GM12878 (cell line): ENCODE data around the gene FCHSD2. TPM values are rescaled to one million over a fixed set of nuclear protein-coding genes. Genes with fewer than 3 reads are reported as not detected.

ENCODE experiments used
- ATAC-seq: fragments of 200-7000 bp; cut with Tn5 transposase; 3 replicates; pipeline ENCODE4 v1.9.1; 2020; ENCODE audit warnings: mild to moderate bottlenecking, moderate library complexity
- BruUV-seq: library from RNA; stranded (reverse); fragments of 400-500 nt; replicated peaks from 2 replicates; lab custom pipeline; 2021; lab: Mats Ljungman, UMichigan
- CTCF ChIA-PET: fragments of 300-600 bp; sonication (Branson Sonifier 250); formaldehyde crosslinking; extraction: SDS; loops from one replicate; lab custom pipeline; 2021; ENCODE audit warnings: inconsistent platforms; lab: Yijun Ruan, JAX
- POLR2A ChIA-PET: fragments of 350-600 bp; formaldehyde crosslinking; extraction: SDS; loops from one replicate; lab custom pipeline; 2021; ENCODE audit warnings: inconsistent platforms; lab: Charles Lee
- RAD21 ChIA-PET: fragments of 300-600 bp; sonication (Branson Sonifier 250); formaldehyde crosslinking; loops from one replicate; lab custom pipeline; 2023; ENCODE audit warnings: antibody characterized with exemption; ENCODE audit not compliant: unreplicated experiment; lab: Charles Lee
- SMC1A ChIA-PET: fragments of 300-600 bp; sonication (Branson Sonifier 250); formaldehyde crosslinking; loops from one replicate; lab custom pipeline; 2023; ENCODE audit not compliant: unreplicated experiment, uncharacterized antibody; lab: Charles Lee
- DNase-seq: peaks from one replicate; pipeline ENCODE4 v3.0.0-alpha.2; 2011; ENCODE audit warnings: low read depth, low spot score
- FAIRE-seq: peaks from 3 replicates; lab custom pipeline; 2011; peaks lifted over from hg19 to GRCh38; lab: Jason Lieb, UNC
- H2AFZ ChIP-seq: 2 replicates; pipeline ENCODE4 v1.6.0; 2011; ENCODE audit warnings: low read depth, low read length, control low read depth; ENCODE audit not compliant: control insufficient read depth
- H3K27ac ChIP-seq: 2 replicates; pipeline ENCODE4 v1.5.1; 2011; ENCODE audit warnings: control low read depth; ENCODE audit not compliant: control insufficient read depth, insufficient read depth
- H3K27me3 ChIP-seq, 2 experiments: replicated peaks in 1 of 2; 2 replicates each; pipeline versions ENCODE4 v1.6.0 to v1.6.1; 2011; ENCODE audit warnings: low read length in 1 of 2; ENCODE audit not compliant: control insufficient read depth in 2 of 2, insufficient read depth in 2 of 2
- H3K36me3 ChIP-seq, 2 experiments: 2 replicates each; pipeline ENCODE4 v1.5.1; 2011; ENCODE audit warnings: low read length in 1 of 2; ENCODE audit not compliant: control insufficient read depth in 2 of 2, insufficient read depth in 2 of 2
- H3K4me1 ChIP-seq: 2 replicates; pipeline ENCODE4 v1.6.1; 2011; ENCODE audit warnings: mild to moderate bottlenecking, low read length, moderate library complexity, mixed read lengths; ENCODE audit not compliant: control insufficient read depth, insufficient read depth
- H3K4me2 ChIP-seq: 2 replicates; pipeline ENCODE4 v1.6.0; 2011; ENCODE audit warnings: control low read depth; ENCODE audit not compliant: control insufficient read depth, insufficient read depth
- H3K4me3 ChIP-seq: fragments of 200-600 bp; sonication (generic); 2 replicates; pipeline ENCODE4 v1.5.1; 2016
- H3K79me2 ChIP-seq: 2 replicates; pipeline ENCODE4 v1.6.0; 2011; ENCODE audit warnings: low read length; ENCODE audit not compliant: control insufficient read depth, insufficient read depth
- H3K9ac ChIP-seq: 2 replicates; pipeline ENCODE4 v1.8.0; 2011; ENCODE audit warnings: low read length, control low read depth, mixed read lengths; ENCODE audit not compliant: control insufficient read depth, insufficient read depth
- H3K9me3 ChIP-seq: replicated peaks from 3 replicates; pipeline ENCODE4 v1.5.1; 2011; ENCODE audit warnings: mild to moderate bottlenecking, low read length; ENCODE audit not compliant: control insufficient read depth, insufficient read depth
- H4K20me1 ChIP-seq: 2 replicates; pipeline ENCODE4 v1.6.0; 2011; ENCODE audit not compliant: control insufficient read depth, insufficient read depth
- ATF7 ChIP-seq: fragments of 450-650 bp; IDR thresholded peaks from 2 replicates; pipeline ENCODE4 v1.6.1; 2016; ENCODE audit warnings: low read depth, mild to moderate bottlenecking
- CBX3 ChIP-seq: fragments of 200-600 bp; sonication (generic); IDR thresholded peaks from 2 replicates; pipeline ENCODE4 v1.6.1; 2016; ENCODE audit warnings: low read depth, borderline replicate concordance
- DPF2 ChIP-seq: fragments of 450-650 bp; IDR thresholded peaks from 2 replicates; pipeline ENCODE4 v1.6.1; 2017; ENCODE audit warnings: mild to moderate bottlenecking
- EZH2 ChIP-seq: IDR thresholded peaks from 2 replicates; pipeline ENCODE4 v1.6.1; 2012; ENCODE audit warnings: low read depth, mild to moderate bottlenecking, control low read depth, inconsistent platforms, low read length, borderline replicate concordance; ENCODE audit not compliant: control insufficient read depth
- MYB ChIP-seq: fragments of 150-350 bp; IDR thresholded peaks from 2 replicates; pipeline ENCODE4 v1.6.1; 2014; ENCODE audit warnings: mild to moderate bottlenecking, low read depth, low read length, borderline replicate concordance
- PAX5 ChIP-seq: IDR thresholded peaks from 2 replicates; pipeline ENCODE4 v1.6.1; 2011; ENCODE audit warnings: low read depth, low read length, borderline replicate concordance
- RAD21 ChIP-seq: IDR thresholded peaks from 2 replicates; pipeline ENCODE4 v1.6.1; 2011; ENCODE audit warnings: mild to moderate bottlenecking, low read depth, low read length, moderate library complexity; ENCODE audit not compliant: insufficient read depth
- RELA ChIP-seq: fragments of 450-650 bp; IDR thresholded peaks from 2 replicates; pipeline ENCODE4 v1.8.0; 2014; ENCODE audit warnings: borderline replicate concordance; ENCODE audit not compliant: partially characterized antibody
- RFX5 ChIP-seq: IDR thresholded peaks from 2 replicates; pipeline ENCODE4 v1.6.1; 2011; ENCODE audit warnings: low read depth, low read length, improper control_type of control experiment
- SREBF1 ChIP-seq: IDR thresholded peaks from 2 replicates; pipeline ENCODE4 v1.6.1; 2012; ENCODE audit warnings: mild to moderate bottlenecking, low read length
- SREBF2 ChIP-seq: IDR thresholded peaks from 2 replicates; pipeline ENCODE4 v1.6.1; 2012; ENCODE audit warnings: mild to moderate bottlenecking, low read length
- SRF ChIP-seq, 2 experiments: IDR thresholded peaks; 2 replicates each; pipeline ENCODE4 v1.6.1; 2011; ENCODE audit warnings: low read depth in 2 of 2, low read length in 2 of 2, mild to moderate bottlenecking in 1 of 2, moderate library complexity in 1 of 2
- STAT3 ChIP-seq: IDR thresholded peaks from 2 replicates; pipeline ENCODE4 v1.6.1; 2011; ENCODE audit warnings: low read depth, low read length, improper control_type of control experiment
- ZSCAN29 ChIP-seq: fragments of 450-650 bp; IDR thresholded peaks from 2 replicates; pipeline ENCODE4 v1.6.1; 2017; ENCODE audit warnings: mild to moderate bottlenecking, moderate library complexity
- WGBS: methylation state at CpG from one replicate; pipeline ENCODE4 v1.1.6; 2016; ENCODE audit warnings: low lambda C conversion rate; ENCODE audit not compliant: insufficient replicate concordance, insufficient coverage; ENCODE audit errors: missing lambda C conversion rate; 5-methylcytosine and 5-hydroxymethylcytosine counted together
- in situ Hi-C: fragments of 300-500 bp; cut with MboI; formaldehyde crosslinking; loops from 9 replicates; pipeline ENCODE4 v1.14.3; 2018; ENCODE audit warnings: mixed read lengths
- intact Hi-C: fragments of 100-400 bp; cut with micrococcal nuclease; formaldehyde crosslinking; loops from one replicate; pipeline ENCODE4 v1.14.2; 2022; ENCODE audit not compliant: unreplicated experiment
- polyA plus RNA-seq, 11 experiments: library from polyadenylated mRNA; depleted of rRNA in 4 of 11; unstranded in 6 of 11; stranded (reverse) in 5 of 11; fragments of >200 nt; fragmentation: Nextera tagmentation in 4 of 11; fragmentation: Illumina TruSeq in 1 of 11; extraction: Ambion mirVana in 4 of 11; extraction: Trizol in 1 of 11; gene quantifications; 1 replicate in 1 of 11; 2 replicates in 10 of 11; pipeline versions ENCODE4 v1.2.1 to v1.2.3, GENCODE V29; 2011 to 2016; ENCODE audit warnings: inconsistent platforms in 2 of 11, missing spikeins in 2 of 11, low read depth in 1 of 11
- total RNA-seq, 4 experiments: library from RNA; depleted of rRNA in 3 of 4; stranded (reverse); fragments of >200 nt in 3 of 4; fragmentation: Illumina TruSeq in 1 of 4; extraction: Trizol in 1 of 4; gene quantifications; 2 replicates each; pipeline versions ENCODE4 v1.2.1 to v1.2.3, GENCODE V29; 2013 to 2021
- TF ChIP-seq, protein P1 (sequence below): fragments of 450-650 bp; IDR thresholded peaks from 2 replicates; pipeline ENCODE4 v1.6.1; 2014; ENCODE audit warnings: mild to moderate bottlenecking
- TF ChIP-seq, protein P2 (sequence below): IDR thresholded peaks from 2 replicates; pipeline ENCODE4 v1.6.1; 2012; ENCODE audit warnings: low read depth, low read length, improper control_type of control experiment

Gene FCHSD2
- total and polyA plus RNA-seq, 10 of the 15 experiments (the other 5 are each of a cell fraction or from before 2014, with no cell fraction given): 13.2 to 89.8 (median 47.8) TPM

- ChIA-PET RAD21 (no interaction called here), POLR2A (no interaction called here), CTCF (interaction anchor here (1.4 kb wide), 1 partner anchor 14 kb away, joined by 3 read pairs; no protein-coding TSS in a partner anchor), SMC1A (interaction anchor here (0.9 to 1.5 kb wide), 5 partner anchors 8 to 122 kb away, joined by 3 to 7 read pairs (median 3); no protein-coding TSS in a partner anchor)
- WGBS: 100% methylated on average over 1 of the region's 1 CpG
- Histone ChIP-seq H3K27me3 (no peaks in the 10 kb centered on the region), H4K20me1 (no peaks in the 10 kb centered on the region), H2AFZ (no peak overlapping the region), H3K4me3 (no peak overlapping the region), H3K9me3 (peaks cover 22% of the 10 kb centered on the region; the same call in 2 of the 3 replicates), H3K9ac (no peak overlapping the region), H3K4me1 (no peaks in the 10 kb centered on the region), H3K27ac (no peak overlapping the region), H3K4me2 (no peak overlapping the region), H3K36me3 (peaks cover 13 to 30% of the 10 kb centered on the region in 2 experiments), H3K79me2 (peaks cover 20% of the 10 kb centered on the region)
- TF ChIP-seq RFX5: no peak
- TF ChIP-seq, protein P1, sequence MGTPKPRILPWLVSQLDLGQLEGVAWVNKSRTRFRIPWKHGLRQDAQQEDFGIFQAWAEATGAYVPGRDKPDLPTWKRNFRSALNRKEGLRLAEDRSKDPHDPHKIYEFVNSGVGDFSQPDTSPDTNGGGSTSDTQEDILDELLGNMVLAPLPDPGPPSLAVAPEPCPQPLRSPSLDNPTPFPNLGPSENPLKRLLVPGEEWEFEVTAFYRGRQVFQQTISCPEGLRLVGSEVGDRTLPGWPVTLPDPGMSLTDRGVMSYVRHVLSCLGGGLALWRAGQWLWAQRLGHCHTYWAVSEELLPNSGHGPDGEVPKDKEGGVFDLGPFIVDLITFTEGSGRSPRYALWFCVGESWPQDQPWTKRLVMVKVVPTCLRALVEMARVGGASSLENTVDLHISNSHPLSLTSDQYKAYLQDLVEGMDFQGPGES: no peak
- TF ChIP-seq MYB: no peak
- TF ChIP-seq, protein P2, sequence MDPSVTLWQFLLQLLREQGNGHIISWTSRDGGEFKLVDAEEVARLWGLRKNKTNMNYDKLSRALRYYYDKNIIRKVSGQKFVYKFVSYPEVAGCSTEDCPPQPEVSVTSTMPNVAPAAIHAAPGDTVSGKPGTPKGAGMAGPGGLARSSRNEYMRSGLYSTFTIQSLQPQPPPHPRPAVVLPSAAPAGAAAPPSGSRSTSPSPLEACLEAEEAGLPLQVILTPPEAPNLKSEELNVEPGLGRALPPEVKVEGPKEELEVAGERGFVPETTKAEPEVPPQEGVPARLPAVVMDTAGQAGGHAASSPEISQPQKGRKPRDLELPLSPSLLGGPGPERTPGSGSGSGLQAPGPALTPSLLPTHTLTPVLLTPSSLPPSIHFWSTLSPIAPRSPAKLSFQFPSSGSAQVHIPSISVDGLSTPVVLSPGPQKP: no peak
- no peak for TF ChIP-seq STAT3
- TF ChIP-seq ATF7: no peak
- TF ChIP-seq SREBF1: no peak
- TF ChIP-seq ZSCAN29: no peak
- TF ChIP-seq RELA: no peak
- no peak for TF ChIP-seq SRF (IDR thresholded peaks at IDR 0.05; ENCODE audit: low read depth in 2 of 2, low read length in 2 of 2)
- no peak for TF ChIP-seq EZH2
- TF ChIP-seq DPF2: no peak
- no peak for TF ChIP-seq RAD21
- no peak for TF ChIP-seq CBX3
- TF ChIP-seq SREBF2: no peak
- no peak for TF ChIP-seq PAX5
- in situ Hi-C loops (no loop called here), intact Hi-C loops (no loop called here)
- ATAC-seq (no peak), DNase-seq (no peak), FAIRE-seq (no peak)
- BruUV-seq: no TSS peak
Measured at GRCh38 chr11:73013021-73013420, 129.1 kb downstream of the FCHSD2 start.
